ENCODE data around the gene PCYOX1L. TPM values are rescaled to one million over a fixed set of nuclear protein-coding genes. Genes with fewer than 3 reads are reported as not detected.

Gene PCYOX1L
- total RNA-seq, 4 donors from 2014 or later, result 2.5 to 4.7 (median 3.8) TPM

- no peak overlapping the region for H3K27ac ChIP-seq
- no peak for ATAC-seq
- H3K27me3 ChIP-seq, result no peaks in the 10 kb centered on the region
- H3K36me3 ChIP-seq, result peaks cover 0 to 47% of the 10 kb centered on the region in 2 donors
- H3K9me3 ChIP-seq, result no peaks in the 10 kb centered on the region
- H3K4me3 ChIP-seq, result no peak overlapping the region
- WGBS, 2 donors (ENCODE audit: low coverage in 1 of 2), result 83% methylated on average over 2 of the region's 2 CpGs; no CpG with 5 or more reads in 1 of the 2 donors
- peaks cover 0 to 17% (median 11%) of the 10 kb centered on the region in 3 donors for H3K4me1 ChIP-seq
- TF ChIP-seq POLR2A (IDR thresholded peaks at IDR 0.05), result no peak
- no peak for TF ChIP-seq POLR2AphosphoS5 (IDR thresholded peaks at IDR 0.05)
These were observed 33.2 kb upstream of the PCYOX1L start for GRCh38 chr5:149324641-149325040.

GRCh38 chr5:149325166-149325735 lies 32.6 kb upstream of the PCYOX1L start:
- Histone ChIP-seq H3K4me3 (no peak overlapping the region), H3K27me3 (no peaks in the 10 kb centered on the region), H3K4me1 (peaks cover 0 to 15% (median 9%) of the 10 kb centered on the region in 3 donors), H3K27ac (no peak overlapping the region), H3K36me3 (peaks cover 0 to 50% of the 10 kb centered on the region in 2 donors), H3K9me3 (no peaks in the 10 kb centered on the region)
- no peak for ATAC-seq
- TF ChIP-seq, protein P1, sequence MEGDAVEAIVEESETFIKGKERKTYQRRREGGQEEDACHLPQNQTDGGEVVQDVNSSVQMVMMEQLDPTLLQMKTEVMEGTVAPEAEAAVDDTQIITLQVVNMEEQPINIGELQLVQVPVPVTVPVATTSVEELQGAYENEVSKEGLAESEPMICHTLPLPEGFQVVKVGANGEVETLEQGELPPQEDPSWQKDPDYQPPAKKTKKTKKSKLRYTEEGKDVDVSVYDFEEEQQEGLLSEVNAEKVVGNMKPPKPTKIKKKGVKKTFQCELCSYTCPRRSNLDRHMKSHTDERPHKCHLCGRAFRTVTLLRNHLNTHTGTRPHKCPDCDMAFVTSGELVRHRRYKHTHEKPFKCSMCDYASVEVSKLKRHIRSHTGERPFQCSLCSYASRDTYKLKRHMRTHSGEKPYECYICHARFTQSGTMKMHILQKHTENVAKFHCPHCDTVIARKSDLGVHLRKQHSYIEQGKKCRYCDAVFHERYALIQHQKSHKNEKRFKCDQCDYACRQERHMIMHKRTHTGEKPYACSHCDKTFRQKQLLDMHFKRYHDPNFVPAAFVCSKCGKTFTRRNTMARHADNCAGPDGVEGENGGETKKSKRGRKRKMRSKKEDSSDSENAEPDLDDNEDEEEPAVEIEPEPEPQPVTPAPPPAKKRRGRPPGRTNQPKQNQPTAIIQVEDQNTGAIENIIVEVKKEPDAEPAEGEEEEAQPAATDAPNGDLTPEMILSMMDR (IDR thresholded peaks at IDR 0.05), result no peak
- TF ChIP-seq POLR2AphosphoS5 (IDR thresholded peaks at IDR 0.05), result no peak
- no peak for TF ChIP-seq POLR2A (IDR thresholded peaks at IDR 0.05)
- no peak for TF ChIP-seq EP300 (IDR thresholded peaks at IDR 0.05)

- peaks cover 0 to 56% of the 10 kb centered on the region in 2 donors for H3K36me3 ChIP-seq
- H3K4me1 ChIP-seq, result peaks cover 0 to 8% (median 3%) of the 10 kb centered on the region in 3 donors
- H3K27me3 ChIP-seq, result no peaks in the 10 kb centered on the region
- no peaks in the 10 kb centered on the region for H3K9me3 ChIP-seq
- WGBS, 2 donors (ENCODE audit: low coverage in 1 of 2), result 93 to 100% methylated on average over 2 to 5 of the region's 5 CpGs
- H3K4me3 ChIP-seq, result no peak overlapping the region
- TF ChIP-seq EP300 (IDR thresholded peaks at IDR 0.05) (no peak), POLR2AphosphoS5 (IDR thresholded peaks at IDR 0.05) (no peak), POLR2A (IDR thresholded peaks at IDR 0.05) (no peak)
- TF ChIP-seq, protein P1 (IDR thresholded peaks at IDR 0.05), result no peak
- no peak for ATAC-seq
- H3K27ac ChIP-seq, result no peak overlapping the region
These were observed 32.0 kb upstream of the PCYOX1L start for GRCh38 chr5:149325894-149326293.

GRCh38 chr5:149326611-149327010 lies 31.2 kb upstream of the PCYOX1L start:
- Histone ChIP-seq H3K4me1 (peaks cover 0 to 4% (median 0%) of the 10 kb centered on the region in 3 donors), H3K9me3 (no peaks in the 10 kb centered on the region), H3K27ac (no peak overlapping the region), H3K4me3 (no peak overlapping the region), H3K36me3 (peaks cover 0 to 60% of the 10 kb centered on the region in 2 donors), H3K27me3 (no peaks in the 10 kb centered on the region)
- WGBS, 2 donors (ENCODE audit: low coverage in 1 of 2), result 80 to 82% methylated on average over 3 of the region's 3 CpGs
- ATAC-seq, result no peak
- TF ChIP-seq POLR2A (IDR thresholded peaks at IDR 0.05), result no peak
- no peak for TF ChIP-seq EP300 (IDR thresholded peaks at IDR 0.05)
- TF ChIP-seq POLR2AphosphoS5 (IDR thresholded peaks at IDR 0.05), result no peak
- TF ChIP-seq, protein P1 (IDR thresholded peaks at IDR 0.05), result no peak

GRCh38 chr5:149328177-149328576 lies 29.7 kb upstream of the PCYOX1L start:
- H3K9me3 ChIP-seq, result no peaks in the 10 kb centered on the region
- H3K27me3 ChIP-seq, result no peaks in the 10 kb centered on the region
- 96% methylated on average over 4 to 5 of the region's 5 CpGs for WGBS, 2 donors (ENCODE audit: low coverage in 1 of 2)
- no peak overlapping the region for H3K27ac ChIP-seq
- no peak overlapping the region for H3K4me3 ChIP-seq
- ATAC-seq, result no peak
- peaks cover 0 to 65% of the 10 kb centered on the region in 2 donors for H3K36me3 ChIP-seq
- TF ChIP-seq POLR2AphosphoS5 (IDR thresholded peaks at IDR 0.05) (no peak), EP300 (IDR thresholded peaks at IDR 0.05) (no peak), POLR2A (IDR thresholded peaks at IDR 0.05) (no peak)
- TF ChIP-seq, protein P1 (IDR thresholded peaks at IDR 0.05), result no peak
- no peaks in the 10 kb centered on the region for H3K4me1 ChIP-seq
